ENCODE results near the gene ALDH1L1. TPM values are rescaled to one million over a fixed set of nuclear protein-coding genes. Genes with fewer than 3 reads are reported as not detected.

Gene ALDH1L1
- total and polyA plus RNA-seq, 9 of the 15 experiments (the other 6 are each of a cell fraction or from before 2014, with no cell fraction given) = 0.06 to 1.9 (median 0.57) TPM; not detected in 1

DNA sequence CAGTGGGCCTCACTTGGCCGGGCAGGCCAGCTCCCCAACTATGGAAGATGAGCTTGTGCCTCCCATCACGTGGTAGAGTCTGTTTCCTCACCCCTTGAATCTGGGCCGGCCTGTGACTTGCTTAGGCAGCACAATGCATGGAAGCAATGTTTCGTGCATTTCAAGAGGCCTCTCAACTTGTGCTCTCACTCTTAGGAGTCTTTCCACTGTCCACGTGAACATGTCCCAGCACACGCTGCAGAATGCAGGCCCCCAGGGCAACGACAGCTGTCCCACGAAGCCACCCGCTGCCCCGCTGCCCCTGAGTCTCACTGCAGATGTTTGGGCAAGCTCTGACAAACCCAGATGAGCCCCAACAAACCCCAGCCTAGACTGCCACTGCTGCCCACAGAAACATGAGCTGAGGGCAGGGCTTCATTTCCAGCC lies 69.2 kb downstream of the ALDH1L1 start:
- ChIA-PET CTCF (ENCODE audit: low intra/inter-chr PET ratio) (no interaction called here), POLR2A (interaction anchor here (1.5 kb wide), 1 partner anchor 9 kb away, joined by 3 read pairs; no protein-coding TSS in a partner anchor)
- intact Hi-C loops (cut with micrococcal nuclease) (no loop called here), in situ Hi-C loops (cut with MboI) (no loop called here)
- Histone ChIP-seq H3K4me1 (replicated peaks in 1 of 2; ENCODE audit: control insufficient read depth in 2 of 2, insufficient read depth in 2 of 2, low read length in 2 of 2) (no peaks in the 10 kb centered on the region), H3K9ac (ENCODE audit: insufficient read depth in 1 of 2, low read depth in 2 of 2, low read length in 2 of 2) (no peak overlapping the region), H4K20me1 (replicated peaks; ENCODE audit: control insufficient read depth, insufficient read depth, low read length) (0 out of 2 replicates have a peak, but pooled peaks cover 3% of the 10 kb centered on the region), H3K4me3 (no peak overlapping the region), H3K9me3 (replicated peaks; ENCODE audit: control insufficient read depth, insufficient read depth, low read depth, low read length) (no peaks in the 10 kb centered on the region), H3K79me2 (ENCODE audit: control insufficient read depth, insufficient read depth, low read length) (no peaks in the 10 kb centered on the region), H3K27ac (ENCODE audit: extremely low read depth, low read depth, low read length) (no peak overlapping the region), H3K27me3 (ENCODE audit: control insufficient read depth in 2 of 2, insufficient read depth in 2 of 2, low read length in 2 of 2) (peaks cover 2 to 58% of the 10 kb centered on the region in 2 experiments; a peak in 4 of 5 replicates), H3K36me3 (ENCODE audit: control insufficient read depth, insufficient read depth, low read length) (no peaks in the 10 kb centered on the region), H3K9me1 (ENCODE audit: control insufficient read depth, insufficient read depth, low read length) (no peaks in the 10 kb centered on the region), H3K4me2 (ENCODE audit: insufficient read depth, low read length) (no peak overlapping the region), H2AFZ (ENCODE audit: low read depth, low read length) (no peak overlapping the region)
- FAIRE-seq (no peak), DNase-seq (ENCODE audit: extremely low read depth in 1 of 4, low spot score in 3 of 4) (no peak), ATAC-seq (no peak)
- 8% methylated on average over 6 of the region's 10 CpGs for WGBS (ENCODE audit: insufficient coverage, low coverage, missing lambda C conversion rate)
- no TSS peak for BruUV-seq (replicated peaks)
- TF ChIP-seq TEAD1 (CRISPR knock-in tag; IDR thresholded peaks at IDR 0.05) (no peak), ZNF444 (CRISPR knock-in tag; IDR thresholded peaks at IDR 0.05) (no peak), ZNF146 (CRISPR knock-in tag; IDR thresholded peaks at IDR 0.05; ENCODE audit: unreplicated experiment) (no peak), POLR2H (tag; IDR thresholded peaks at IDR 0.05; ENCODE audit: low read depth) (no peak), ZNF76 (CRISPR knock-in tag; IDR thresholded peaks at IDR 0.05; ENCODE audit: borderline replicate concordance) (no peak), CEBPG (CRISPR knock-in tag; IDR thresholded peaks at IDR 0.05) (no peak), CEBPG (tag; conservative IDR thresholded peaks at IDR 0.05 in 1 of 2, IDR thresholded peaks at IDR 0.05 in 1 of 2) (no peak), RBM39 (optimal IDR thresholded peaks at IDR 0.05; ENCODE audit: low read depth, low read length) (no peak), SREBF2 (CRISPR knock-in tag; IDR thresholded peaks at IDR 0.05) (no peak), ZNF561 (CRISPR knock-in tag; conservative IDR thresholded peaks at IDR 0.05) (no peak), GTF2F1 (IDR thresholded peaks at IDR 0.05; ENCODE audit: low read depth, low read length) (no peak), NCOA1 (IDR thresholded peaks at IDR 0.05; ENCODE audit: low read depth) (no peak)
- TF ChIP-seq, protein P1, sequence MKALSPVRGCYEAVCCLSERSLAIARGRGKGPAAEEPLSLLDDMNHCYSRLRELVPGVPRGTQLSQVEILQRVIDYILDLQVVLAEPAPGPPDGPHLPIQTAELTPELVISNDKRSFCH (CRISPR knock-in tag; IDR thresholded peaks at IDR 0.05) = no peak
- TF ChIP-seq, protein P1 (tag; IDR thresholded peaks at IDR 0.05) = no peak
- TF ChIP-seq, protein P2, sequence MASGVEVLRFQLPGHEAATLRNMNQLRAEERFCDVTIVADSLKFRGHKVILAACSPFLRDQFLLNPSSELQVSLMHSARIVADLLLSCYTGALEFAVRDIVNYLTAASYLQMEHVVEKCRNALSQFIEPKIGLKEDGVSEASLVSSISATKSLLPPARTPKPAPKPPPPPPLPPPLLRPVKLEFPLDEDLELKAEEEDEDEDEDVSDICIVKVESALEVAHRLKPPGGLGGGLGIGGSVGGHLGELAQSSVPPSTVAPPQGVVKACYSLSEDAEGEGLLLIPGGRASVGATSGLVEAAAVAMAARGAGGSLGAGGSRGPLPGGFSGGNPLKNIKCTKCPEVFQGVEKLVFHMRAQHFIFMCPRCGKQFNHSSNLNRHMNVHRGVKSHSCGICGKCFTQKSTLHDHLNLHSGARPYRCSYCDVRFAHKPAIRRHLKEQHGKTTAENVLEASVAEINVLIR (CRISPR knock-in tag; IDR thresholded peaks at IDR 0.05) = no peak
- TF ChIP-seq, protein P3, sequence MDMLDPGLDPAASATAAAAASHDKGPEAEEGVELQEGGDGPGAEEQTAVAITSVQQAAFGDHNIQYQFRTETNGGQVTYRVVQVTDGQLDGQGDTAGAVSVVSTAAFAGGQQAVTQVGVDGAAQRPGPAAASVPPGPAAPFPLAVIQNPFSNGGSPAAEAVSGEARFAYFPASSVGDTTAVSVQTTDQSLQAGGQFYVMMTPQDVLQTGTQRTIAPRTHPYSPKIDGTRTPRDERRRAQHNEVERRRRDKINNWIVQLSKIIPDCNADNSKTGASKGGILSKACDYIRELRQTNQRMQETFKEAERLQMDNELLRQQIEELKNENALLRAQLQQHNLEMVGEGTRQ (CRISPR knock-in tag; IDR thresholded peaks at IDR 0.05) = no peak
- TF ChIP-seq, protein P4, sequence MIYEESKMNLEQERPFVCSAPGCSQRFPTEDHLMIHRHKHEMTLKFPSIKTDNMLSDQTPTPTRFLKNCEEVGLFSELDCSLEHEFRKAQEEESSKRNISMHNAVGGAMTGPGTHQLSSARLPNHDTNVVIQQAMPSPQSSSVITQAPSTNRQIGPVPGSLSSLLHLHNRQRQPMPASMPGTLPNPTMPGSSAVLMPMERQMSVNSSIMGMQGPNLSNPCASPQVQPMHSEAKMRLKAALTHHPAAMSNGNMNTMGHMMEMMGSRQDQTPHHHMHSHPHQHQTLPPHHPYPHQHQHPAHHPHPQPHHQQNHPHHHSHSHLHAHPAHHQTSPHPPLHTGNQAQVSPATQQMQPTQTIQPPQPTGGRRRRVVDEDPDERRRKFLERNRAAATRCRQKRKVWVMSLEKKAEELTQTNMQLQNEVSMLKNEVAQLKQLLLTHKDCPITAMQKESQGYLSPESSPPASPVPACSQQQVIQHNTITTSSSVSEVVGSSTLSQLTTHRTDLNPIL (CRISPR knock-in tag; IDR thresholded peaks at IDR 0.05) = no peak
- TF ChIP-seq, protein P5, sequence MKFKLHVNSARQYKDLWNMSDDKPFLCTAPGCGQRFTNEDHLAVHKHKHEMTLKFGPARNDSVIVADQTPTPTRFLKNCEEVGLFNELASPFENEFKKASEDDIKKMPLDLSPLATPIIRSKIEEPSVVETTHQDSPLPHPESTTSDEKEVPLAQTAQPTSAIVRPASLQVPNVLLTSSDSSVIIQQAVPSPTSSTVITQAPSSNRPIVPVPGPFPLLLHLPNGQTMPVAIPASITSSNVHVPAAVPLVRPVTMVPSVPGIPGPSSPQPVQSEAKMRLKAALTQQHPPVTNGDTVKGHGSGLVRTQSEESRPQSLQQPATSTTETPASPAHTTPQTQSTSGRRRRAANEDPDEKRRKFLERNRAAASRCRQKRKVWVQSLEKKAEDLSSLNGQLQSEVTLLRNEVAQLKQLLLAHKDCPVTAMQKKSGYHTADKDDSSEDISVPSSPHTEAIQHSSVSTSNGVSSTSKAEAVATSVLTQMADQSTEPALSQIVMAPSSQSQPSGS (CRISPR knock-in tag; IDR thresholded peaks at IDR 0.05) = no peak
